A673 (cell line): Measurements from ENCODE around the gene CLDN24.

Experiments
- EZH2 ChIP-seq: fragments of 200-600 bp; sonication (generic); IDR thresholded peaks from 2 replicates; pipeline ENCODE4 v1.6.1; 2017; ENCODE audit warnings: borderline replicate concordance, low read depth, mild to moderate bottlenecking, mixed read lengths, antibody characterized with exemption, low read length; ENCODE audit not compliant: poor library complexity, severe bottlenecking
- TF ChIP-seq, protein P1 (sequence below): fragments of 300-800, 200-600 bp; sonication (generic); conservative IDR thresholded peaks from 2 replicates; pipeline ENCODE4 v1.5.1; 2017; ENCODE audit warnings: low read depth, mild to moderate bottlenecking, antibody characterized with exemption, low read length, moderate library complexity, mixed read lengths

DNA sequence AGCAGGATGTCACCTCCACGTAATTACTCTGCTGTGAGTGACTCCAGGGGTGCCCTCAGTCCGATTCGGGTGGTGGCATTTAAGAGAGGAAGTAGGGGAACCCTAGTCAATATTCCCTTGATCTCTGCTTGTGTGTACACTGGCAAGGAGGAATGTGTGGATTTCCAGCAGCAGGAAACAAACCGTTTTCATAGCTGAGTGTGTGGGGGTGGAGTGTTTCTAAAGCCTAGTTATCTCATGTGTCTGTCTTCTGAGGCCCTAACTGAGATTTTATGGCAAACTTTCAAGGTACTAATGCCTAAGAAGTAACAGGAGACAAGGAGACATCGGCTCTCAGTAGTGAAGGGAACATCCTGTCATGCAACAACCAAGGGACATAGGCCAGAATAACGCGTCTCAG is 6.6 kb upstream of the CLDN24 start:
- TF ChIP-seq, protein P1, sequence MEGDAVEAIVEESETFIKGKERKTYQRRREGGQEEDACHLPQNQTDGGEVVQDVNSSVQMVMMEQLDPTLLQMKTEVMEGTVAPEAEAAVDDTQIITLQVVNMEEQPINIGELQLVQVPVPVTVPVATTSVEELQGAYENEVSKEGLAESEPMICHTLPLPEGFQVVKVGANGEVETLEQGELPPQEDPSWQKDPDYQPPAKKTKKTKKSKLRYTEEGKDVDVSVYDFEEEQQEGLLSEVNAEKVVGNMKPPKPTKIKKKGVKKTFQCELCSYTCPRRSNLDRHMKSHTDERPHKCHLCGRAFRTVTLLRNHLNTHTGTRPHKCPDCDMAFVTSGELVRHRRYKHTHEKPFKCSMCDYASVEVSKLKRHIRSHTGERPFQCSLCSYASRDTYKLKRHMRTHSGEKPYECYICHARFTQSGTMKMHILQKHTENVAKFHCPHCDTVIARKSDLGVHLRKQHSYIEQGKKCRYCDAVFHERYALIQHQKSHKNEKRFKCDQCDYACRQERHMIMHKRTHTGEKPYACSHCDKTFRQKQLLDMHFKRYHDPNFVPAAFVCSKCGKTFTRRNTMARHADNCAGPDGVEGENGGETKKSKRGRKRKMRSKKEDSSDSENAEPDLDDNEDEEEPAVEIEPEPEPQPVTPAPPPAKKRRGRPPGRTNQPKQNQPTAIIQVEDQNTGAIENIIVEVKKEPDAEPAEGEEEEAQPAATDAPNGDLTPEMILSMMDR: no peak
- TF ChIP-seq EZH2: no peak
